RWPE1 (cell line): ENCODE measurements around the gene SSR2.

Source experiments
- CTCF ChIA-PET: fragments of 350-600 bp; sonication (Branson Sonifier 250); formaldehyde crosslinking; extraction: SDS; loops from one replicate; lab custom pipeline; 2021; lab: Yijun Ruan, JAX
- POLR2A ChIA-PET: fragments of 400-600 bp; formaldehyde crosslinking; extraction: SDS; loops from one replicate; lab custom pipeline; 2020; ENCODE audit warnings: antibody characterized with exemption; ENCODE audit not compliant: low non-redundant PET; lab: Yijun Ruan, JAX
- DNase-seq: peaks from one replicate; pipeline ENCODE4 v3.0.0; 2012; ENCODE audit warnings: low spot score
- H3K27ac ChIP-seq: fragments of 450-650 bp; 2 replicates; pipeline ENCODE4 v1.5.1; 2017
- CTCF ChIP-seq: fragments of 450-650 bp; conservative IDR thresholded peaks from 2 replicates; pipeline ENCODE4 v1.5.1; 2017; ENCODE audit warnings: low read depth, mild to moderate bottlenecking

The SSR2 gene

GRCh38 chr1:156024801-156025200, 4.0 kb upstream of the SSR2 start:
- TF ChIP-seq CTCF, result no peak
- no peak for DNase-seq
- H3K27ac ChIP-seq, result no peak overlapping the region
- ChIA-PET POLR2A (no interaction called here), CTCF (interaction anchor here (0.5 to 0.6 kb wide), 2 partner anchors 33 to 1650 kb away, joined by 3 read pairs; no protein-coding TSS in a partner anchor)

DNA sequence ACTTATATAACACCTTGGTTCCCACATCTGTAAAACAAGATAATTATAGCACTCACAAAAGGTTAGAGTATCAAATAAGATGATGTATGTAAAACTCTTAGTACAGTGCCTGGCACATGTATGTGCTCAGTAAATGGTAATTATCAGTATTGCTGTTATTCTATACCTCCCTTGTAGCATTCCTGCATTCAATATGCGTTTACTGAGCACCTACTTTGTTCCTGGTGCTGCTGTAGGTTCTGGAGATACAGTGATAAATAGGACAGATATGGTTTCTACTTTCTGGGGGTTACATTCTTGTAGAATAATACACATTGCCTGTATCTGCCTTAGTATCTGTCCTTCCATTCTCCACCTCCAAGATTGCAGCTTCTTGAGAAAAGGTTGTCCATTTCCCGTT, 1.2 kb upstream of the SSR2 start:
- no peak for TF ChIP-seq CTCF
- POLR2A ChIA-PET, result no interaction called here
- H3K27ac ChIP-seq, result no peak overlapping the region
- CTCF ChIA-PET, result interaction anchor here (0.7 kb wide), 1 partner anchor 14 kb away, joined by 3 read pairs; no protein-coding TSS in a partner anchor
- no peak for DNase-seq

- TF ChIP-seq CTCF, result no peak
- ChIA-PET POLR2A (no interaction called here), CTCF (interaction anchor here (1.1 kb wide), 1 partner anchor 45 kb away, joined by 3 read pairs; no protein-coding TSS in a partner anchor)
- peak overlapping the region; percentile 80 for H3K27ac ChIP-seq
- DNase-seq, result no peak
These were observed 310 bp upstream of the SSR2 start for GRCh38 chr1:156021093-156021428.

- peak overlapping the region; percentile 80 for H3K27ac ChIP-seq
- TF ChIP-seq CTCF, result no peak
- ChIA-PET CTCF (interaction anchor here (0.7 to 1.1 kb wide), 3 partner anchors 36 to 77 kb away, joined by 3 to 5 read pairs (median 4); no protein-coding TSS in a partner anchor), POLR2A (no interaction called here)
- no peak for DNase-seq
These were observed 832 bp downstream of the SSR2 start for GRCh38 chr1:156019946-156020292.

DNA sequence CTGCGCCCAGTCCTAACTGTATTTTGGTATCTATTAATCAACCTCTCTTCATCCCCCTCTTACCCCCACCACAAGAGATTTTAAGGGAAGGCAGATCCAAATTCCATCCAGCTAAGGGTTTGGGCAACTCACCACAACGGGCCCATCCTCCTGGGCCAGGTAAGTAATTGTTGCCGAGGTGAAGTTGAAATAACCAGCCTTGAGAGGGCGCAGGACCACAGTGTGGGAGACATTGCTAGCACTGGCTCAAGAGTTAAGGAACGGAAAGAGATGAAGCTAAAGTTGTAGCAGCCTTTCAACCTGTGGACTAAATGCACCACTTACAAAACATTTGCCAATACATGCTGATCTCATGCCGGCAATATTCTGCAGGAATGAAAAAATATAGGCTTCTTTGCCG, 5.9 kb downstream of the SSR2 start:
- CTCF ChIA-PET, result no interaction called here
- POLR2A ChIA-PET, result no interaction called here
- no peak overlapping the region; the same call in 1 of the 2 replicates for H3K27ac ChIP-seq
- no peak for TF ChIP-seq CTCF
- no peak for DNase-seq

DNA sequence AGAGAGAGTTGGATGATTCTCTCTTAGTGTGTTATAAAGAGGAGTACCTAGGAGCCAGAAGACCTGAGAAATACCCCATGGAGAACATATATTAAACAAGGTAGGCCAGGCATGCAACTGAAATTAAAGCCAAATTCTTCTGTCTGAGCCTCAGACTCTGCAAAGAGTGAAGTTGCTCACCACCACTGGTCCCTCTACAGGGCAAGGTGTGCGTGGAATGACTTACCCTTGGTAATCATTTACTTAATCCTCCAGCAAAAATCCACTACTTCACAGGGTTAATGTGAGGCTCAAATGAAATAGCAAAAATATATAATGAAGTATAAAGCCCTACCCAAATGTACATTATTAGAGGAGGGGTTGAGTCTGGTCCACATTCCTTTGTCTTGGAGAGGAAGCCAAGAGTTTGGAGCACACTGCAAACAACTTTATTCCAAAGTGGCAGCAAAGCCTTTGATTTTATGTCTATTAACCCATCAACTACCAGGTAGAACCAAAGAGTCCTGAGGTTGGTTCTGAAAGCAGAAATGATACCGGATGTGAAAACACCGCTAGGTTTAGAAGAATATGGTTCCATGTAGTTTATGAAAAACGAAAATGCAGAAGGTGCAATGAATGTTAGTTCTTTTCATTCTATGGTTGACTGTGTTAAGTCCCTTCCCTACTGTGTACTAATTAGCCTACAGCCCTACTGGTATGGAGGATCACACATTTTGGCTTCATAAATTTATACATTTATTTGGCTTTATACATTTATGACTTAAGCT, 8.5 kb downstream of the SSR2 start:
- CTCF ChIA-PET, result no interaction called here
- no peak overlapping the region for H3K27ac ChIP-seq

More for the DNA sequence above, 8.5 kb downstream of the SSR2 start:
- TF ChIP-seq CTCF, result no peak
- POLR2A ChIA-PET, result no interaction called here
- DNase-seq, result no peak
